ENCODE results near the gene NUP214.
"Not testable (repeated sequence)": the region's sequence is repeated elsewhere in the genome, so short reads cannot be mapped to it uniquely, and the experiment has no call there.

The NUP214 gene

DNA sequence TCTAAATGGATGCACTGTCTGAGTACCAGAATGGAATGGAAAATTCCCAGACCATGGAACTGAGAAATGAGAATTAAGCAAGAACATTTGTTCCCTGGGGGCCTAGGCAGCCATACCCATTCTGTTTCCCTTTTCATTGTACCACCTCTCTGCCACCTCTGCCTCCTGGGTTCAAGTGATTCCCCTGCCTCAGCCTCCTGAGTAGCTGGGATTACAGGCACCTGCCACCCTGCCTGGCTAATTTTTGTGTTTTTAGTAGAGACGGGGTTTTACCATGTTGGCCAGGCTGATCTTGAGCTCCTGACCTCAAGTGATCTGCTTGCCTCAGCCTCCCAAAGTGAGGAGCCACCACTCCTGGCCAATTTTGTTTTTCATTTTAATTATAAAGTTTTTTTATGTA, 33.3 kb downstream of the NUP214 start:
- in situ Hi-C loops (cut with HindIII; ENCODE audit: low sequenced_read_pairs): not testable (repeated sequence)

DNA sequence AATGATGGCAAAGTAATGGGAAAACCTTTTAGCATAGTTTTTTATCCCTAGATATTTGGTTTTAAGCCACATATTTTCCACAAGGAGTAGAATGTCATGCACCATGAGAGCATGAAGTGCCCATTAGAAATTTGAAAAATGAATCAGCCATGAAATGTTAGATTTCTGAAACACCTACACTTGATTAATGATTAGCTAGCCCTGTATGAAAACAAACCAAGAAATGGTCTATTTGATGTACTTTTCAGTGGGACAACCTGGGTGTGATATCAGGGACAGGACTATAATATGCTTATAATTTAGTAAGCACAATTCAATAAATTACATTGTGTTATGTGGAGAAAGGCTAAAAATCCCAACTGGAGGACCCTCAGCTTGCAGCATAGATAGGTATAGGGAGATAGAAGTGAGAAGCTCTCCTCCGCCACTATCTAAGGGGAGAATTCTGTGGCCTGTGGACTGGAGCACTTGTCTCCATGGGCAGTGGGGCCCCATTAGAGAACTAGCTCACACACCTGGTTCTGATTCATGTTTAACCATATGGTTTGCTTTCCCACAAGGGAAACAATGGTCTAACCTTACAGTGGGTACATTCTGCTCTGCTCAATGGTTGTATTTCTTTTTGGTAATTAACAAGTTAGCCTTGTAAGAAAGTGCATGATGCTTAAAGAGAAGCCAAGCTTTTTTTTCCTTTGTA, 35.2 kb downstream of the NUP214 start:
- in situ Hi-C loops (cut with HindIII; ENCODE audit: low sequenced_read_pairs): no loop called here

DNA sequence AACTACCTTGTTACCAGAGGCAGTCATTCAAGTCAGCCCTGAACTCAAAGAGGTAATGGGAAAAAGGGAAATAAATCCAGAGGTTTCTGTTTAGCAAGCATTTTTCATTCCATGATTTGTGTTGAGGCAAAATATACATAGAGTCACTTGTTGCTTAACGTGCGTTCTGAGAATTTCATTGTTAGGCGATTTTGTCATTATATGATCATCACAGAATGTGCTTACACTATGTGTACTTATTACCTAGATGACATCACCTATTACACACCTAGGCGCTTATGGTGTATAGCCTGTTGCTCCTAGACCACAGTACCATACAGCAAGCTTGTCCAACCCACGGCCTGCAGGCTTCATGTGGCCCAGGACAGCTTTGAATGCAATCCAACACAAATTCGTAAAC, 36.2 kb downstream of the NUP214 start:
- in situ Hi-C loops (cut with HindIII; ENCODE audit: low sequenced_read_pairs): no loop called here

DNA sequence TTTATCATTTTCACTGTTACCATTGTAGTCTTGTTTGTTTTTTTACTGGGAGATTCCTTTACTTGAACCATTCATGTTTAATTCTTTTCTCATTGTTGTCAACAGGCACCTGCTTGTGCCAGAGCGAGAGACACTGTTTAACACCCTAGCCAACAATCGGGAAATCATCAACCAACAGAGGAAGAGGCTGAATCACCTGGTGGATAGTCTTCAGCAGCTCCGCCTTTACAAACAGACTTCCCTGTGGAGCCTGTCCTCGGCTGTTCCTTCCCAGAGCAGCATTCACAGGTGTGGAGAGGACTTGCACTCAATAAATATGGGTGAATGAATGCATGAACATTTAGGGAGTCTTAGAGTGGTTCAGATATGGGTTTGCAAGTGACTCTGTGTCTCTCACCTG, 37.5 kb downstream of the NUP214 start:
- in situ Hi-C loops (cut with HindIII; ENCODE audit: low sequenced_read_pairs): no loop called here

DNA sequence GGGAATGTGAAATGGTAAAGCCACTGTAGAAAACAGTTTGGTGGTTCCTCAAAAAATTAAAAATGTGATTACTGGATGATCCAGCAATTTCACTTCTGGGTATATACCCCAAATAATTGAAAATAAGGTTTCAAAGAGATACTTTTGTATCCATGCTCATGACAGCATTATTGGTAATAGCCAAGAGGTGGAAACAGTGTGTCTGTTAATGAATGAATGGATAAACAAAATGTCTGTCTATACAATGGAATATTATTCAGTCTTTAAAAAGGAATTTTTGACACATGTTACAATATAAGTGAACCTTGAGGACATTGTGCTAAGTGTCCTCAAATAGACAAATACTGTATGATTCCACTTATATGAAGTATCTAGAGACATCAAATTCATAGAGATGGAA, 40.1 kb downstream of the NUP214 start:
- in situ Hi-C loops (cut with HindIII; ENCODE audit: low sequenced_read_pairs): no loop called here

DNA sequence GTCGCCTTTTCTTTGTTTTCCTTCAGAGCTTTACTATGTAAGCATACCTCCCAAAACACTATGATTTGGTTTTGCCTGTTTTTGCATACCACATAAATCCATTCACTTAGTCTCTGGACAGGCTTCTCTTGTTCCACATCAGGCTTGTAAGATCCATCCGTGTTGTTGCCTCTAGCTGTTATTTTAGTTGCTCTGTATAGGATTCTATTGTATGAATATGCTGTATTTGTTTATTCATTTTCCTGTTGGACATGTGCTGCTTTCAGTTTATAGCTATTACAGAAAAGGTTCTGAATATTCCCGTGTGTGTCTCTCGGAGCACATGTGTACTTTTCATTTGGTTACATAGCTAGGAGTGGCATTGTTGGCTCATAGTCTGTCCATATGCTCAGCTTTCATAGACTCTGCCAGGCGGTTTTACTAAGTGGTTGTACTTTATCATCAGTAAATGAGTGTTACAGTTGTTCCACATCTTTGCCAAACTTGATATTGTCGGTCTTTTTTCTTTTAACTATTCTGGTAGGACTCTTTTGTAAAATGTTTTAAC, 41.8 kb downstream of the NUP214 start:
- in situ Hi-C loops (cut with HindIII; ENCODE audit: low sequenced_read_pairs): no loop called here

DNA sequence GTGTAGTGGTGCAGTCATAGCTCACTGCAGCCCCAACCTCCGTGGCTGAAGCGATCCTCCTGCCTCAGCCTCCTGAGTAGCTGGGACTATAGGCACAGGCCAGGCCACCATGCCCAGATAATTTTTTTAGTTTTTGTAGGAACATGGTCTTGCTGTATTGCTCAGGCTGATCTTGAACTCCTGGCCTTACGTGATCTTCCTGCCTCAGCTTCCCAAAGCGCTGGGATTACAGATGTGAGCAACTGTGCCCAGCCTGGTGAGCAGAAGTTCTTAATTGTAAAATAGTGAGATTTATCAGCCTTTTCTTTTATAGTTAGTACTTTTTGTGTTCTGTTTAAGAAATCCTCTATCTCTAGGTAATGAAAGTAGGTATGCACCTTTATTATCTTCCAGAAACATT, 42.5 kb downstream of the NUP214 start:
- in situ Hi-C loops (cut with HindIII; ENCODE audit: low sequenced_read_pairs): no loop called here

DNA sequence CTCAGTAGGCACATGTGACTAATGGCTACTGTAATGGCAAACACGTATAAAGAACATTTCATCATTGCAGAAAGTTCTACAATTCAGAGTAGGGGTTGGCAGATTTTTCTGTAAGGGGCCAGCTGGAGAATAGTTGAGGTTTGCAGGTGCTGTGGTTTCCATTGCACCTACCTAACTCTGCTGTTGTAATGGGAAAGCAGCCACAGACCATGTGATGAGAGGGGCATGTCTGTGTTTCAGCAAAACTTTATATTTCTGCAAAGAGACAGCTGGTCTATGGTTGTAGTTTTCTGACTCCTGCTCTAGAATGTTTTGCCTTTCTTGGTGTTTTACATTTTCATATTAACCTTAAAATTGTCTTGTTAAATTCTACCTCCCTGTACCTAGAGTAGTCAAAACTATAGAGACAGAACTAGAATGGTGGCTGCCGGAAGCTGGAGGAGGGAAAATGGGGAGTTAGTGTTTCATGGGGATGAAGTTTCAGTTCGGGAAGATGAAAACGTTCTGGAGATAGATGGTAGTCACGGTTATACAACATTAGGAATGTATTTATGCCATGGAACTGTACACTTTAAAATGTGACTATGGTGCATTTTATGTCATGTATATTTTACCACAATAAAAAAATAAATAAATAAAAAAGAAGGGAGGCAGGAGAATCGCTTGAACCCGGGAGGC, 44.3 kb downstream of the NUP214 start:
- in situ Hi-C loops (cut with HindIII; ENCODE audit: low sequenced_read_pairs): no loop called here

DNA sequence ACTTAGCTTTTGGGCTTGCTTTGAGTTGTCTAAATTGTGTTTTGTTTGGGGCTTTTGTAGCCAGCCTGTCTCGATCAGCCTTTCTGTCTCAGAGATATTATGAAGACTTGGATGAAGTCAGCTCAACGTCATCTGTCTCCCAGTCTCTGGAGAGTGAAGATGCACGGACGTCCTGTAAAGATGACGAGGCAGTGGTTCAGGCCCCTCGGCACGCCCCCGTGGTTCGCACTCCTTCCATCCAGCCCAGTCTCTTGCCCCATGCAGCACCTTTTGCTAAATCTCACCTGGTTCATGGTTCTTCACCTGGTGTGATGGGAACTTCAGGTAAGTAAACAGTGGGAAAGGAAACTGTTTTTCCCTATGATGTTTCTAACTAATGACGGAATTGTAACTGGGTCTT, 48.6 kb downstream of the NUP214 start:
- in situ Hi-C loops (cut with HindIII; ENCODE audit: low sequenced_read_pairs): no loop called here

DNA sequence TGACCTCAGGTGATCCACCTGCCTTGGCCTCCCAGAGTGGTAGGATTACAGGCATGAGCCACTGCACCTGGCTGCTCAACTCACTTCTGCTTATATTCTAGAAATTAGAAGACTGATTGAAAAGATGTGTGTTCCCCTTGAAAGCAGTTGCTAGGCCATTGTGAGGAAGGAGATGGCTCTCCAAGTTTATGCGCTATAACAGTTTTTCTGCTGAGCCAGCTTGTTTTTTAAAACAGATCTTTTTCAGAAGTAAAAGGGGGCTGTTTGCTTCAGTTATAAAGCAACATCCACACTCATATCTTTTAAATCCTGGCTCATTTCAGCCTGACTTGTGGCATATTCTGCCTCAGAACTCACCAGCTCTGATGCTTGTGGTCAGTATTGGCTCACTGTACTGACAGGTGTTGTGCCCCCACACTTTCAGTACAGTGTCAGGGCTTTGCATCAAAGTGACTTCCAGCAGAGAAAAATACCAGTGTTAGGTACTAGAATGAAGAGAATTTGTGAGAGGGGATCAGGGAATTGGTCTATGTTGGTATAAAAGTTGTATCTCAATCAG, 49.4 kb downstream of the NUP214 start:
- in situ Hi-C loops (cut with HindIII; ENCODE audit: low sequenced_read_pairs): no loop called here

DNA sequence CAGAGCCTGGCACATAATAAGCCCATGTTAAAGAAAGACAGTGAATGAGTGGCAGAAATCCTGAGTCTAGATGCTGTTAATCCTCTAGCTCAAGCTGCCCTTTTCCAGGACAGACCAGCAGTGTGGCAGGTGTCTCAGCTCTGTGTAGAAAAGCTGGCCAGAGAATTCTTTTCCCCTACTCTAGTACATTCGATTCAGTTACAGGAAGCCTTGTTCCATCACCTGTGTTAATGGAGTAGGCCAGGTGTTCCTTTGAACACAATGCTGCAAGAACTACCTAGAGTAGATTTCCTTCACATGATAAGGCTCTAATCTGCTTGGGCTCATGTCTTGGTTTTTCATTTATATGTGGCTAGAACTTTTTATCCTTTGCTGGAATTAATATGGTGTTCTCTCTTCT, 52.5 kb downstream of the NUP214 start:
- in situ Hi-C loops (cut with HindIII; ENCODE audit: low sequenced_read_pairs): no loop called here

DNA sequence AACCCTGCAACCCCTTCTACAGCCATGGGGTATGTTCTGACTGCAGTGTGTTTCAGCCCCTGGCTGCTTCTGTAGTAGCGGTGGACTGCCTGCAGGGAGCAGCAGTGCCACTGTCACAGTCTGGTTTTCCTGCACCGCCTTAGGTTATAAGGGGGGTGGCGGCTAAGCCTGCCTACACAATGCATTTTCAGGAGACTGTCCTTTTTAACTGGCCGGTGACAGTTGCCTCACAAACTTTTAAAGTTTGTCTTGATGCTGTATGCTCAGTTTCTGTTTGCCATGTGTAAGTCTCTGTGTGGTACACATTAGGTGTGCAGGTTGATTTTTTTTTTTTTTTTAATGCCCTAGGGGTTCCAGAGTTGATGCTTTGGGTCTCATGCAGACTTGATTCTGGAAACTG, 53.0 kb downstream of the NUP214 start:
- in situ Hi-C loops (cut with HindIII; ENCODE audit: low sequenced_read_pairs): no loop called here

DNA sequence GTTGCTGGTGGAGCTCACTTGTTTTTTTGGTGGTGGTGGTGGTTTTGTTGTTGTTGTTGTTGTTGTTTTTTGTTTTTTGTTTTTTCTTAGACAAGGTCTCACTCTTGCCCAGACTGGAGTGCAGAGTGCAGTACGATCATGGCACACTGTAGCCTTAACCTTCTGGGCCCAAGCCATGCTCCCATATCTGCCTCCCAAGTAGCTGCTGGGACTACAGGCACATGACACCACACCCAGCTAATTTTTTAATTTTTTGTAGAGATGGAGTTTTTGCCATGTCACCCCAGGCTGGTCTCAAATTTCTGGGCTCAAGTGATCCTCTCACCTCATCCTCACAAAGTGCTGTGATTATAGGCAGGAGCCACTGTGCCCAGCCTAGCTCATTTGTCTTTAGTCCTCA, 53.5 kb downstream of the NUP214 start:
- in situ Hi-C loops (cut with HindIII; ENCODE audit: low sequenced_read_pairs): no loop called here

DNA sequence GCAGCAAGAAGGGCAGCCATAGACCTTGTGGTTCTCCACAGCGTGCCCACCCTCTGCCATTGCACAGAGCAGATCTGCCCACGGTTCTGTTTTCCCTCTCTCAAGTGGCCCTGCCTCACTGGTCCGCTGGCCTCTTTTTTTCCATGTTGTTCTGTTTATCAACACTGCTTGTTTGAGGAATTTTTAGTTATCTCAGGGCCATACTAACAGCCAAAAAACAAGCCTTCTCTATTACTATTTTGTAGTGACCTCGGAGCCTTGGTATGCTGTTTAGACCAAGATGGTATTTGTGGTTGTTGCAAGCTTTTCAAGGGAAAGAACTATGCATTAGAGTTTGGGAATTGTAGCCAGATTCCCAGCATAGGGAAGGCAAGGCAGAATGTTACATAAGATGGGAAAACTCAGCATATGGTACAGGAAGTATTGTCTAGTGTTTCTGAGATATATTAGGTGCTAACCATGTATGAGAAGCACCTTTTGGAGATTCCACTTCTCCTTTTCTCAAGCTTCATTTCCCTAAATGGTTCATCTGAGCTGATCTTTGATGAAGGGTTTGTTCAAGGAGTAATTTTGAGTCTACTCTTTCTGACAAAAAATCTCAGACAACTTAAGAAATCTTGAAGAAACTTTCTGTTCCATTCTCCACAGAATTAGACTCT, 54.3 kb downstream of the NUP214 start:
- in situ Hi-C loops (cut with HindIII; ENCODE audit: low sequenced_read_pairs): no loop called here

DNA sequence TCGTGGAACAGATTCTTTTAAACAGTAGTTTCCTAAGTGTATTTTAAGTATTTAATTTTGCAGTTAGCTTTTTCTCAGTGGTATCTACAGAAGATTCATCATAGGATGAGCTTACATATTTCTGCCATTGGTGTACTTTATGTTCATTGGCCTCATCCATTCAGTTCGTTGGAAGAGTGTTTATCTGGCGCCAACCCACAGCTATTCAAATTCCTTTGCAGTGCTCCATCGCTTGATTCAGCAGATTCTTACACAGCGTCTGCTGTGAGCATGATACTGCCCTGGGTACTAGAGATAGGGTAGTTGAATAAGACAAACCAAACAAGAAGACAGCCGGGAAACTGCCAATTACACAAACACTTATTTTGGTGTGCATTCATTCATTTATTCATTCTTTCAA, 55.1 kb downstream of the NUP214 start:
- in situ Hi-C loops (cut with HindIII; ENCODE audit: low sequenced_read_pairs): no loop called here

DNA sequence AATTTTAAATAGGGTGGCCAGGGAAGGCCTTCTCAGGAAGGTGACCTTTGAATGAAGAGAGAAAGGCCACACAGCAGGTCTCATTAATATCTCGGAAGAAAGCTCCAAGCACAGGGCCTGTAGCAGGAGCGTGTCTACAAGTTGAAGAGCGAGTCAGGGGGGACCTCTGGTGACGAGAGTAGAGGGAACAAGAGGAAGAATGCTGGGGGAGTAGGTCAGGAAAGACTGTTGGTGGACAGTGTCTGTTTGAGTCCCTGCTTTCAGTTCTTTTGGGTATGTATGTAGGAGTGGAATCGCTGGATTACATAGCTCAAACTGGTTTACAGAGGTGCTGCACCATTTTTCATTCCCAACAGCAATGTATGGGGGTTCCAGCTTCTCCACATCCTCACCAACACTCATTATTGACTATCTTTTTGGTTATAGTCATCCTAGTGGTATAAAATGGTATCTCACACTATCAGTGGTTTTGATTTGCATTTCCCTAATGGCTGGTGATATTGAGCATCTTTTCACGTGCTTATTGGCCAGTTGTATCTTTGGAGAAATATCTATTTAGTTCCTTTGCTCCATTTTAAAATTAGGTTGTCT, 55.8 kb downstream of the NUP214 start:
- in situ Hi-C loops (cut with HindIII; ENCODE audit: low sequenced_read_pairs): no loop called here

DNA sequence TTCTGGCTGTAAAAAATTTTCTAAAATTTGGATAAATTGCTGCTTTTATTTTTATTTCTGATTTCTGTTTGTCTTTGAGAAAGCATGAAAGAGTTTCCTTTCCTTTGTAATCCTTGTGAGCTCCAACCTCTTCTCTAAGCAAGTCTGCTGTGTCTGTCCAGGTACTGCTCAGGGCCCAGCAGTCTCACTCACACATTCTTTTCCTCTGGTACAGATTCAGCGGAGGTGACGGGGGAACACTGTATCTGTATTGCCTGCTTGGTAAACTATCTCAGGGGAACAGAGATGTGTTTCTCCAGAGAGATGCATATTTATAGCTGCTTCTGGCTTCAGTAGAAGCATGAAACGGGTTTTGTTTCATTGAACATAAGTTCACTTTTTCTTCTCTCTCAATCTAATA, 60.5 kb downstream of the NUP214 start:
- in situ Hi-C loops (cut with HindIII; ENCODE audit: low sequenced_read_pairs): no loop called here

DNA sequence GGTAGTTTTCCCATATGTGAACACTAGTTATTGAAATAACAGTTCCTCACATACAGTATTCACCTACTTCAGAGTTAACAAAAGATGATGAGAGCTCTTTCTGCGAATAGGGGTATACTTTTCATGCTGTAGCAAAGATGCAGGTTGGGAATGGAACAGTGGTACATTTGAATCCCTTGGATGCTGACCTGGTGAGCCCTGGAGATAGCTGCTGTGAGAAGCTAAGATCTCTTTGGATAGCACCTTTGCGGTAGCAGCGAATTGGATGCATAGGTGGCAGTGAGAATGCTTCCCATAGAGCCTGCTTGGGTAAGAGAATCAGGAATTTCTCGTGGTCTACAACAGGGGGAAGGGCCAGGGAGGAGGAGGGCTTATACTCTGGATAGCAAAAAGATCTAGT, 61.2 kb downstream of the NUP214 start:
- in situ Hi-C loops (cut with HindIII; ENCODE audit: low sequenced_read_pairs): no loop called here

DNA sequence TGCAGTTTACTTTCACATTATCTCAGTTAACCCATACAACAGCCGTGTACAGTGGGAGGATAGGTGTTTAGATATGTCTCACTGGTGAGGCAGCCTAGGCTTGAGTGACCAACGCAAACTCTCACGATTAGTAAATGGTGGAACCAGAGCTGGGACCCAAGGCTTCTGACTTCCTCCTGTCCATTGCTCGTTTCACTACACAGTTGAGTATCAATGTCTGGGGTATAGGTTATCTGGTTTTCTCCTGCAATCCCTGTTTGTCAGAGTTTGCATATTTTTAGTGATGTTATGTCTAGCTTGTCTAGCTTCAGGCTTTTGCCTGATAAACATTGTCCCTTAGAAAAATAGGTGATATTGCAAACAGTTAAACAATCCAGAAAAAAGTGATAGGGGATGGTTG, 62.6 kb downstream of the NUP214 start:
- in situ Hi-C loops (cut with HindIII; ENCODE audit: low sequenced_read_pairs): no loop called here

DNA sequence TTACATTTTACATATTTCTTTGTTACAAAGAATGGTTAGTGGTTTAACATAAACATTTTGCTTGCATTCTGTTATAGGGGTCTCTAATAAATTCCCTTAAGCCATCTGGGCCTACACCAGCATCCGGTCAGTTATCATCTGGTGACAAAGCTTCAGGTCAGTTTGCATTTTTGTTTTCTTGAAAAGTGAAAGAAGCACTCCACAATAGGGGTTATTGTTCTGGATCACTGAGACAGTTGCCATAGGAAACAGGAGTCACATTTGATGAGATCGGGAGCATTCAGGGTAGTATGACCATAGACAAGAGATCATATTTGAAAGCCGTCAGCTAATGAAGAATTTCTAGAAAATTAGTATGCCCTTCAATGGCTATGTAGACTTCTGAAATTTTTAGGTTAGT, 63.6 kb downstream of the NUP214 start:
- in situ Hi-C loops (cut with HindIII; ENCODE audit: low sequenced_read_pairs): no loop called here

DNA sequence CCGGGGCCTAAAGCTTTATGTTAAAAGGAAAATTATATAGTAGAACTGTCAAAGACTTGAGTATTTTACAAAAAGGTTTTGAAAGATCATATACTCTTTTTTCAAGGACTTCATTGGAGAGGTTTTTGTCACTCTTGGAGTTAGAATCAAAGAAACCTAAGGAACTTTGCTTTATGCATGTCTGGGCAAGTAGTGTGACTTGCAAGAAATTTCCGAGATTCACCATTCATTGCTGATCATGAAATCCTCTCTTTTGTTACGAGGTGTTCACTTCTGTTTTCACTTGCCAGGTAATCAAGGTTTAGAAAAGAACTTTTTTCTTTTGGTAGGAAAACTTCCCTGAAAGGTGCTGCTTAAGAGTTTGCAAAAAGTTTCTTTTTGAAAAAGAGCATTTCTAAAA, 64.8 kb downstream of the NUP214 start:
- in situ Hi-C loops (cut with HindIII; ENCODE audit: low sequenced_read_pairs): no loop called here
